Kidney (tissue), 14 donors: ENCODE measurements around the gene CEMP1. TPM values are rescaled to one million over a fixed set of nuclear protein-coding genes. Genes with fewer than 3 reads are reported as not detected.

Source experiments
- DNase-seq, 5 donors: peaks; one replicate each; pipeline ENCODE4 v3.0.0-alpha.2; 2013 to 2020
- FAIRE-seq: peaks from 2 replicates; lab custom pipeline; 2012; peaks lifted over from hg19 to GRCh38; lab: Jason Lieb, UNC
- H3K27ac ChIP-seq, 2 donors: one replicate each; pipeline ENCODE4 v1.7.0; 2013; ENCODE audit warnings: low read depth in 2 of 2, low read length in 2 of 2, inconsistent platforms in 1 of 2
- H3K27me3 ChIP-seq: one replicate; pipeline ENCODE4 v1.7.1; 2013; ENCODE audit warnings: low read length, inconsistent platforms; ENCODE audit not compliant: control insufficient read depth, insufficient read depth
- H3K36me3 ChIP-seq, 3 donors: one replicate each; pipeline versions ENCODE4 v1.7.0 to v1.7.1; 2013; ENCODE audit warnings: low read length in 3 of 3, control low read depth in 1 of 3, inconsistent platforms in 1 of 3; ENCODE audit not compliant: insufficient read depth in 3 of 3, control insufficient read depth in 2 of 3
- H3K4me1 ChIP-seq, 3 donors: one replicate each; pipeline versions ENCODE4 v1.7.0 to v1.7.1; 2013; ENCODE audit warnings: low read length in 3 of 3, inconsistent platforms in 1 of 3, low read depth in 1 of 3; ENCODE audit not compliant: control insufficient read depth in 2 of 3, insufficient read depth in 2 of 3
- H3K4me3 ChIP-seq, 3 donors: one replicate each; pipeline versions ENCODE4 v1.7.0 to v1.8.1; 2013; ENCODE audit warnings: low read length in 3 of 3, control low read depth in 1 of 3, inconsistent platforms in 1 of 3
- H3K9ac ChIP-seq, 3 donors: one replicate each; pipeline versions ENCODE4 v1.7.0 to v1.7.1; 2013; ENCODE audit warnings: low read length in 3 of 3, control low read depth in 1 of 3, inconsistent platforms in 1 of 3
- H3K9me3 ChIP-seq, 3 donors: one replicate each; pipeline versions ENCODE4 v1.7.0 to v1.7.1; 2013; ENCODE audit warnings: low read length in 3 of 3, control low read depth in 1 of 3, inconsistent platforms in 1 of 3; ENCODE audit not compliant: control insufficient read depth in 2 of 3, insufficient read depth in 1 of 3
- CTCF ChIP-seq: IDR thresholded peaks from 3 replicates; pipeline ENCODE4 v1.5.1; 2012; ENCODE audit warnings: mild to moderate bottlenecking, moderate library complexity, borderline replicate concordance; ENCODE audit not compliant: insufficient read depth; ENCODE audit errors: extremely low read depth
- intact Hi-C: fragments of 100-400 bp; cut with DNase I; formaldehyde crosslinking; loops from one replicate; pipeline ENCODE4 v1.11.1; 2022
- polyA plus RNA-seq: library from polyadenylated mRNA; stranded (reverse); fragments of 350-450 nt; fragmentation: Illumina TruSeq; extraction: RNeasy Lipid Tissue Mini Kit (QIAGEN cat#74804); gene quantifications from one replicate; pipeline ENCODE4 v1.2.3, GENCODE V29; 2014; ENCODE audit warnings: low read depth, low replicate concordance; ENCODE audit not compliant: insufficient read depth
- total RNA-seq: library from RNA; stranded (reverse); fragmentation: NEBNext Ultra II Directional; extraction: Animal tissue kit (Norgen Biotek cat#: 25700); gene quantifications from one replicate; pipeline ENCODE4 v1.2.1, GENCODE V29; 2021
- donor health status: control.
- donor health status: control.
- donor health status: control.
- donor health status: control.
- donor health status: control.
- donor health status: DM: yes; HTN: yes; CAD: no.
- donor health status: Normal renal cell carcinoma (clear cell type).

The CEMP1 gene
- total and polyA plus RNA-seq, 2 donors from 2014 or later = 0.54 TPM; not detected in 1

- Histone ChIP-seq H3K9ac (peak overlapping the region; percentile 75 to 97 (median 79)), H3K27me3 (no peaks in the 10 kb centered on the region), H3K4me3 (peak overlapping the region; percentile 81 to 91 (median 83)), H3K36me3 (peaks cover 0 to 13% (median 0%) of the 10 kb centered on the region in 3 donors), H3K27ac (peak overlapping the region; percentile 99), H3K4me1 (peaks cover 0 to 63% (median 30%) of the 10 kb centered on the region in 3 donors), H3K9me3 (no peaks in the 10 kb centered on the region)
- FAIRE-seq (no peak), DNase-seq (peak in 3 of 5 donors; percentile 55 to 86 (median 81))
- no peak for TF ChIP-seq CTCF
- intact Hi-C loops = no loop called here
These were observed 16.7 kb downstream of the CEMP1 start for GRCh38 chr16:2514333-2515179.

GRCh38 chr16:2513405-2514332, 17.5 kb downstream of the CEMP1 start, which contains the start of gene ATP6V0C:
ATP6V0C (plus strand) TSS chr16:2513952; CDS start chr16:2514104, 152 bp downstream.
- Histone ChIP-seq H3K36me3 (peaks cover 0 to 5% (median 0%) of the 10 kb centered on the region in 3 donors), H3K4me3 (peak within 1 kb of the TSS; percentile 81 to 91 (median 83)), H3K9ac (peak within 1 kb of the TSS; percentile 75 to 97 (median 79)), H3K27me3 (no peaks in the 10 kb centered on the region), H3K4me1 (peaks cover 0 to 54% (median 25%) of the 10 kb centered on the region in 3 donors), H3K27ac (peak within 1 kb of the TSS; percentile 99), H3K9me3 (no peaks in the 10 kb centered on the region)
- DNase-seq (peak; percentile 94 to 98 (median 96)), FAIRE-seq (no peak)
- intact Hi-C loops = no loop called here
- TF ChIP-seq CTCF = no peak

GRCh38 chr16:2512735-2513404, 18.3 kb downstream of the CEMP1 start:
- Histone ChIP-seq H3K9ac (peak overlapping the region in 1 of 3 donors; percentile 58), H3K27ac (peak overlapping the region; percentile 80 to 81), H3K4me1 (peaks cover 0 to 48% (median 20%) of the 10 kb centered on the region in 3 donors), H3K27me3 (no peaks in the 10 kb centered on the region), H3K4me3 (peak overlapping the region; percentile 33 to 51 (median 46)), H3K9me3 (no peaks in the 10 kb centered on the region), H3K36me3 (peaks cover 0 to 5% (median 0%) of the 10 kb centered on the region in 3 donors)
- FAIRE-seq = no peak
- peak; percentile 54 to 79 (median 59) for DNase-seq
- no peak for TF ChIP-seq CTCF
- intact Hi-C loops = no loop called here
